H1 (cell line): ENCODE data around the gene RPL7A. TPM values are rescaled to one million over a fixed set of nuclear protein-coding genes. Genes with fewer than 3 reads are reported as not detected.
A peak's percentile ranks its signal among the peaks of the same experiment; 100 is the strongest.

Source experiments
- CTCF ChIA-PET: fragments of 300-600 bp; sonication (Branson Sonifier 250); formaldehyde crosslinking; loops from one replicate; lab custom pipeline; 2021; ENCODE audit not compliant: partially characterized antibody; lab: Charles Lee
- POLR2A ChIA-PET: fragments of 300-600 bp; sonication (Branson Sonifier 250); formaldehyde crosslinking; loops from one replicate; lab custom pipeline; 2021; ENCODE audit warnings: inconsistent platforms; ENCODE audit not compliant: partially characterized antibody; lab: Charles Lee
- DNase-seq, 2 experiments: peaks; one replicate each; pipeline versions ENCODE4 v3.0.0 to v3.0.0-alpha.2; 2010 to 2022; ENCODE audit warnings: low spot score in 2 of 2, low read depth in 1 of 2, mixed read lengths in 1 of 2
- FAIRE-seq: peaks from 2 replicates; lab custom pipeline; 2011; peaks lifted over from hg19 to GRCh38; lab: Jason Lieb, UNC
- H2AFZ ChIP-seq: 2 replicates; pipeline ENCODE4 v1.8.1; 2012; ENCODE audit warnings: low read length, inconsistent platforms
- H2AK5ac ChIP-seq: 2 replicates; pipeline ENCODE4 v1.6.1; 2013; ENCODE audit warnings: low read depth, low read length
- H2BK120ac ChIP-seq: replicated peaks from 2 replicates; pipeline ENCODE3; 2013; ENCODE audit warnings: low read depth, low read length, inconsistent platforms
- H2BK12ac ChIP-seq: 2 replicates; pipeline ENCODE4 v1.6.1; 2013; ENCODE audit warnings: low read depth, low read length
- H2BK15ac ChIP-seq: 2 replicates; pipeline ENCODE4 v1.6.1; 2013; ENCODE audit warnings: low read length
- H2BK20ac ChIP-seq: 2 replicates; pipeline ENCODE4 v1.6.1; 2013; ENCODE audit warnings: low read length
- H2BK5ac ChIP-seq: 2 replicates; pipeline ENCODE4 v1.6.1; 2013; ENCODE audit warnings: low read depth, low read length
- H3K14ac ChIP-seq: 2 replicates; pipeline ENCODE4 v1.6.1; 2013; ENCODE audit warnings: inconsistent platforms; ENCODE audit not compliant: insufficient read length
- H3K18ac ChIP-seq: 2 replicates; pipeline ENCODE4 v1.6.1; 2013; ENCODE audit warnings: low read length; ENCODE audit errors: extremely low read depth
- H3K23ac ChIP-seq: 2 replicates; pipeline ENCODE4 v1.6.1; 2013; ENCODE audit warnings: inconsistent platforms; ENCODE audit not compliant: insufficient read length
- H3K23me2 ChIP-seq: 2 replicates; pipeline ENCODE4 v1.6.1; 2013; ENCODE audit warnings: low read depth, low read length
- H3K27ac ChIP-seq: 2 replicates; pipeline ENCODE4 v1.6.1; 2011; ENCODE audit warnings: low read depth, low read length, inconsistent platforms
- H3K27me3 ChIP-seq, 4 experiments: replicated peaks in 1 of 4; 1 replicate in 1 of 4; 2 replicates in 3 of 4; pipeline versions ENCODE4 v1.6.1 to v1.8.1; 2011 to 2013; ENCODE audit warnings: low read length in 3 of 4, mild to moderate bottlenecking in 3 of 4, inconsistent platforms in 2 of 4, mixed read lengths in 2 of 4, moderate library complexity in 1 of 4; ENCODE audit not compliant: control insufficient read depth in 3 of 4, insufficient read depth in 3 of 4; ENCODE audit errors: extremely low read depth in 1 of 4
- H3K36me3 ChIP-seq, 4 experiments: 2 replicates each; pipeline versions ENCODE4 v1.6.1 to v1.8.1; 2011 to 2013; ENCODE audit warnings: mild to moderate bottlenecking in 4 of 4, low read length in 3 of 4, moderate library complexity in 2 of 4, control low read depth in 1 of 4, inconsistent platforms in 1 of 4; ENCODE audit not compliant: insufficient read depth in 4 of 4, control insufficient read depth in 2 of 4
- H3K4ac ChIP-seq: replicated peaks from 2 replicates; pipeline ENCODE3; 2013; ENCODE audit warnings: low read length, low read depth, mixed read lengths, inconsistent platforms; ENCODE audit not compliant: insufficient read length
- H3K4me1 ChIP-seq, 4 experiments: replicated peaks in 1 of 4; 1 replicate in 1 of 4; 2 replicates in 3 of 4; pipeline versions ENCODE4 v1.6.1 to v1.8.1; 2011 to 2013; ENCODE audit warnings: low read length in 3 of 4, inconsistent platforms in 2 of 4, mixed read lengths in 1 of 4; ENCODE audit not compliant: insufficient read depth in 4 of 4, control insufficient read depth in 3 of 4
- H3K4me2 ChIP-seq, 2 experiments: 2 replicates each; pipeline versions ENCODE4 v1.6.1 to v1.8.1; 2011 to 2013; ENCODE audit warnings: low read depth in 2 of 2, low read length in 2 of 2, control low read depth in 1 of 2, inconsistent platforms in 1 of 2, mild to moderate bottlenecking in 1 of 2; ENCODE audit not compliant: insufficient read depth in 1 of 2
- H3K4me3 ChIP-seq, 4 experiments: fragments of 200-600, 300-600 bp in 1 of 4; sonication (generic), shearing (Covaris generic), sonication (Bioruptor Twin) in 1 of 4; 2 replicates each; pipeline versions ENCODE4 v1.5.1 to v1.8.1; 2011 to 2016; ENCODE audit warnings: low read length in 4 of 4, low read depth in 3 of 4, control low read depth in 2 of 4, inconsistent platforms in 2 of 4, mild to moderate bottlenecking in 2 of 4, mixed read lengths in 1 of 4, moderate library complexity in 1 of 4; ENCODE audit not compliant: insufficient read depth in 2 of 4; ENCODE audit errors: extremely low read depth in 1 of 4
- H3K56ac ChIP-seq: replicated peaks from 2 replicates; pipeline ENCODE3; 2013; ENCODE audit warnings: low read depth, mild to moderate bottlenecking, mixed read lengths, low read length, inconsistent platforms; ENCODE audit not compliant: insufficient read length
- H3K79me1 ChIP-seq: 2 replicates; pipeline ENCODE4 v1.6.1; 2013; ENCODE audit warnings: low read depth, low read length, control low read depth
- H3K79me2 ChIP-seq, 2 experiments: 2 replicates each; pipeline versions ENCODE4 v1.6.1 to v1.8.1; 2012 to 2013; ENCODE audit warnings: low read length in 2 of 2, mild to moderate bottlenecking in 2 of 2, inconsistent platforms in 1 of 2; ENCODE audit not compliant: insufficient read depth in 2 of 2, control insufficient read depth in 1 of 2
- H3K9ac ChIP-seq, 4 experiments: replicated peaks in 1 of 4; 1 replicate in 1 of 4; 2 replicates in 3 of 4; pipeline versions ENCODE4 v1.6.1 to v1.8.1; 2011 to 2013; ENCODE audit warnings: low read depth in 3 of 4, low read length in 3 of 4, control low read depth in 2 of 4, mild to moderate bottlenecking in 2 of 4, moderate library complexity in 2 of 4, inconsistent platforms in 1 of 4; ENCODE audit errors: extremely low read depth in 1 of 4
- H3K9me3 ChIP-seq, 2 experiments: 2 replicates each; pipeline versions ENCODE4 v1.6.1 to v1.8.1; 2012 to 2013; ENCODE audit warnings: mild to moderate bottlenecking in 2 of 2, moderate library complexity in 2 of 2, control low read depth in 1 of 2, inconsistent platforms in 1 of 2, low read depth in 1 of 2, low read length in 1 of 2, mixed read lengths in 1 of 2; ENCODE audit not compliant: insufficient read depth in 2 of 2
- H4K20me1 ChIP-seq, 2 experiments: replicated peaks in 1 of 2; 2 replicates each; pipeline versions ENCODE3 to v1.8.1; 2011 to 2013; ENCODE audit warnings: inconsistent platforms in 2 of 2, low read length in 2 of 2, mild to moderate bottlenecking in 1 of 2; ENCODE audit not compliant: insufficient read depth in 2 of 2, control insufficient read depth in 1 of 2
- H4K5ac ChIP-seq: 2 replicates; pipeline ENCODE4 v1.6.1; 2013; ENCODE audit warnings: low read length, low read depth, mixed read lengths, inconsistent platforms; ENCODE audit not compliant: insufficient read length
- H4K8ac ChIP-seq: 2 replicates; pipeline ENCODE4 v1.8.0; 2013; ENCODE audit warnings: mild to moderate bottlenecking, moderate library complexity, low read length, inconsistent platforms; ENCODE audit not compliant: insufficient read depth; ENCODE audit errors: extremely low read depth
- H4K91ac ChIP-seq: replicated peaks from 2 replicates; pipeline ENCODE3; 2013; ENCODE audit warnings: low read length, mixed read lengths, inconsistent platforms; ENCODE audit not compliant: insufficient read length
- HDAC2 ChIP-seq, 2 experiments: fragments of 300-600 bp in 1 of 2; sonication (generic) in 1 of 2; IDR thresholded peaks; 2 replicates each; pipeline ENCODE4 v1.6.1; 2011 to 2012; ENCODE audit warnings: low read depth in 2 of 2, low read length in 2 of 2, mild to moderate bottlenecking in 2 of 2, moderate library complexity in 2 of 2, borderline replicate concordance in 1 of 2, inconsistent platforms in 1 of 2
- WGBS, 2 experiments: shearing (Covaris generic) in 1 of 2; methylation state at CpG; one replicate each; pipeline versions ENCODE4 v1.1.6 to v1.1.7; 2013 to 2015; ENCODE audit warnings: low lambda C conversion rate in 2 of 2, mixed read lengths in 2 of 2, inconsistent platforms in 1 of 2, low coverage in 1 of 2, missing lambda C conversion rate in 1 of 2; ENCODE audit not compliant: insufficient replicate concordance in 2 of 2, insufficient coverage in 1 of 2, insufficient read length in 1 of 2; ENCODE audit errors: extremely low coverage in 1 of 2, missing lambda C conversion rate in 1 of 2; 5-methylcytosine and 5-hydroxymethylcytosine counted together
- polyA plus RNA-seq, 7 experiments: library from polyadenylated mRNA; depleted of rRNA in 3 of 7; stranded (reverse) in 5 of 7; unstranded in 2 of 7; fragments of >200 nt in 5 of 7; fragments of 200-250 nt in 2 of 7; gene quantifications; 1 replicate in 5 of 7; 2 replicates in 1 of 7; 4 replicates in 1 of 7; pipeline versions ENCODE4 v1.2.1 to v1.2.3, GENCODE V29; 2011 to 2013; ENCODE audit warnings: missing spikeins in 2 of 7, mixed read lengths in 2 of 7
- total RNA-seq: library from RNA; stranded (reverse); fragmentation: NEBNext Ultra II Directional; extraction: Animal tissue kit (Norgen Biotek cat#: 25700); gene quantifications from 2 replicates; pipeline ENCODE4 v1.2.1, GENCODE V29; 2021
- TF ChIP-seq, protein P1 (sequence below): IDR thresholded peaks from 2 replicates; pipeline ENCODE4 v1.6.1; 2011; ENCODE audit warnings: low read depth, mild to moderate bottlenecking, low read length; ENCODE audit not compliant: insufficient read depth

The RPL7A gene
- total and polyA plus RNA-seq, 2 of the 8 experiments (the other 6 are each of a cell fraction or from before 2014, with no cell fraction given) = 2,578 to 2,783 TPM

DNA sequence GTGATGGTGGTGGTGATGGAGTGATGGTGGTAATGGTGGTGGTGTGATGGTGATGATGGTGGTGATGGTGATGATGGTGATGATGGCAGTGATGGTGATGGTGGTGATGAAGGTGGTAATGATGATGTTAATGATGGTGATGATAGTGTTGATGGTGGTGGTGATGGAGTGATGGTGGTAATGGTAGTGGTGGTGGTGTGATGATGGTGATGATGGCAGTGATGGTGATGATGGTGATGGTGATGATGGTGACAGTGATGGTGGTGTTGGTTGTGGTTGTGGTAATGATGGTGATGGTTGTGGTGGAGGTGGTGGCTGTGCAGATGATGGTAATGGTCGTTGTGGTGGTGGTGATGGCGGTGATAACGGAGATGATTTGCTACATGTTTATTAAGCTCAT lies 35.4 kb downstream of the RPL7A start:
- Histone ChIP-seq H3K36me3 (no peaks in the 10 kb centered on the region; a peak in 1 of 8 replicates), H3K4me3 (no peak overlapping the region), H4K20me1 (peaks cover 0 to 15% of the 10 kb centered on the region in 2 experiments), H3K4ac (no peak overlapping the region), H3K9ac (no peak overlapping the region), H2BK20ac (no peak overlapping the region), H4K8ac (no peak overlapping the region), H2BK15ac (no peak overlapping the region), H2AFZ (no peak overlapping the region), H3K9me3 (peaks cover 0 to 11% of the 10 kb centered on the region in 2 experiments; a peak in 2 of 4 replicates), H3K79me1 (no peaks in the 10 kb centered on the region), H3K23ac (no peak overlapping the region), H3K4me2 (no peak overlapping the region), H2BK120ac (no peak overlapping the region), H2BK5ac (no peak overlapping the region), H3K79me2 (no peaks in the 10 kb centered on the region), H3K27ac (no peak overlapping the region), H4K5ac (no peak overlapping the region), H4K91ac (no peak overlapping the region), H3K4me1 (no peaks in the 10 kb centered on the region; a peak in 1 of 7 replicates), H3K56ac (peak overlapping the region; percentile 99), H3K23me2 (peaks cover 16% of the 10 kb centered on the region; the same call in 1 of the 2 replicates), H3K14ac (no peak overlapping the region), H2BK12ac (no peak overlapping the region), H3K27me3 (peaks cover 0 to 2% (median under 1%) of the 10 kb centered on the region in 4 experiments; a peak in 3 of 7 replicates), H2AK5ac (no peak overlapping the region), H3K18ac (no peak overlapping the region)
- POLR2A ChIA-PET = no interaction called here
- no peak for DNase-seq
- CTCF ChIA-PET = interaction anchor here (0.9 to 4.7 kb wide), 3 partner anchors 13 to 103 kb away, joined by 3 to 52 read pairs (median 3); no protein-coding TSS in a partner anchor
- 100% methylated on average over 3 of the region's 3 CpGs; no CpG with 5 or more reads in 1 of the 2 experiments for WGBS, 2 experiments
- TF ChIP-seq, protein P1, sequence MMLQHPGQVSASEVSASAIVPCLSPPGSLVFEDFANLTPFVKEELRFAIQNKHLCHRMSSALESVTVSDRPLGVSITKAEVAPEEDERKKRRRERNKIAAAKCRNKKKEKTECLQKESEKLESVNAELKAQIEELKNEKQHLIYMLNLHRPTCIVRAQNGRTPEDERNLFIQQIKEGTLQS = no peak
- no peak for TF ChIP-seq HDAC2 (IDR thresholded peaks at IDR 0.05; ENCODE audit: borderline replicate concordance in 1 of 2, low read depth in 2 of 2, low read length in 2 of 2)
- FAIRE-seq = no peak
